Ishikawa (cell line): ENCODE data around the gene KLHDC7A.
A peak's percentile ranks its signal among the peaks of the same experiment; 100 is the strongest.

Experiments
- CEBPB ChIP-seq: IDR thresholded peaks from 2 replicates; pipeline ENCODE4 v1.6.1; 2012
- CREB1 ChIP-seq: IDR thresholded peaks from 2 replicates; pipeline ENCODE4 v1.6.1; 2012; ENCODE audit warnings: low read depth
- EGR1 ChIP-seq: IDR thresholded peaks from 2 replicates; pipeline ENCODE4 v1.6.1; 2012
- EP300 ChIP-seq: IDR thresholded peaks from 2 replicates; pipeline ENCODE4 v1.6.1; 2012; ENCODE audit warnings: borderline replicate concordance
- FOXM1 ChIP-seq: IDR thresholded peaks from 2 replicates; pipeline ENCODE4 v1.6.1; 2012; ENCODE audit warnings: low read depth, borderline replicate concordance
- MAX ChIP-seq: IDR thresholded peaks from 2 replicates; pipeline ENCODE4 v1.6.1; 2012
- NFIC ChIP-seq: IDR thresholded peaks from 2 replicates; pipeline ENCODE4 v1.6.1; 2012
- RAD21 ChIP-seq: IDR thresholded peaks from 2 replicates; pipeline ENCODE4 v1.6.1; 2012; ENCODE audit warnings: low read depth
- REST ChIP-seq: IDR thresholded peaks from 2 replicates; pipeline ENCODE4 v1.6.1; 2012; ENCODE audit warnings: low read depth, mild to moderate bottlenecking
- TAF1 ChIP-seq: IDR thresholded peaks from 2 replicates; pipeline ENCODE4 v1.6.1; 2012; ENCODE audit warnings: low read depth, mild to moderate bottlenecking
- TCF12 ChIP-seq: IDR thresholded peaks from 2 replicates; pipeline ENCODE4 v1.6.1; 2012; ENCODE audit warnings: low read depth
- TEAD4 ChIP-seq: IDR thresholded peaks from 2 replicates; pipeline ENCODE4 v1.6.1; 2012
- USF1 ChIP-seq: IDR thresholded peaks from 2 replicates; pipeline ENCODE4 v1.6.1; 2012
- YY1 ChIP-seq: IDR thresholded peaks from 2 replicates; pipeline ENCODE4 v1.6.1; 2012; ENCODE audit warnings: low read depth
- ZBTB7A ChIP-seq: IDR thresholded peaks from 2 replicates; pipeline ENCODE4 v1.6.1; 2012; ENCODE audit warnings: low read depth

Gene KLHDC7A

GRCh38 chr1:18481190-18481920, 625 bp downstream of the KLHDC7A start:
- TF ChIP-seq USF1 (0 out of 2 replicates have a peak, but pooled peaks have one; percentile 20), ZBTB7A (no peak), TAF1 (no peak), CREB1 (no peak), CEBPB (peak; percentile 41; the same call in 1 of the 2 replicates), MAX (no peak; the same call in none of the 2 replicates), FOXM1 (peak; percentile 14; the same call in 1 of the 2 replicates), YY1 (peak; percentile 55; the same call in 1 of the 2 replicates), EGR1 (no peak), TCF12 (peak; percentile 95), RAD21 (no peak), REST (no peak), NFIC (peak; percentile 85), EP300 (peak; percentile 84), TEAD4 (peak; percentile 68; the same call in 1 of the 2 replicates)

DNA sequence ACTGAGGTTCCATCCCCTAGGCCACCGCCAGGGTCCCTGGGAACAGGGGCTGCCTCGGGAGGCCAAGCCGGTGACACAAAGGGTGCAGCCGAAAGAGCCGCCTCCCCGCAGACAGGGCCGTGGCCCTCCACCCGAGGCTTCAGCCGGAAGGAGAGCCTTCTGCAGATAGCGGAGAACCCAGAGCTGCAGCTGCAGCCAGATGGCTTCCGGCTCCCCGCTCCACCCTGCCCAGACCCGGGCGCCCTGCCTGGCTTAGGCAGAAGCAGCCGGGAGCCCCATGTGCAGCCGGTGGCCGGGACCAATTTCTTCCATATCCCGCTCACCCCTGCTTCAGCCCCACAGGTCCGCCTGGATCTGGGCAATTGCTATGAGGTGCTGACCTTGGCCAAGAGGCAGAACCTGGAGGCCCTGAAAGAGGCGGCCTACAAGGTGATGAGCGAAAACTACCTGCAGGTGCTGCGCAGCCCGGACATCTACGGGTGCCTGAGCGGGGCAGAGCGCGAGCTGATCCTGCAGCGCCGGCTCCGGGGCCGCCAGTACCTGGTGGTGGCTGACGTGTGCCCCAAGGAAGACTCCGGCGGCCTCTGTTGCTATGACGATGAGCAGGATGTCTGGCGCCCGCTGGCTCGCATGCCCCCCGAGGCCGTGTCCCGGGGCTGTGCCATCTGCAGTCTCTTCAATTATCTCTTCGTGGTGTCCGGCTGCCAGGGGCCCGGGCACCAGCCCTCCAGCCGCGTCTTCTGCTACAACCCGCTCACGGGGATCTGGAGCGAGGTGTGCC, 1.4 kb downstream of the KLHDC7A start:
- TF ChIP-seq REST: no peak
- TF ChIP-seq TAF1: no peak
- no peak for TF ChIP-seq YY1
- no peak for TF ChIP-seq CEBPB
- TF ChIP-seq ZBTB7A: no peak
- no peak for TF ChIP-seq NFIC
- no peak for TF ChIP-seq MAX
- no peak for TF ChIP-seq CREB1
- TF ChIP-seq EP300: no peak
- no peak for TF ChIP-seq USF1
- TF ChIP-seq TEAD4: no peak
- no peak for TF ChIP-seq EGR1
- TF ChIP-seq RAD21: no peak
- no peak for TF ChIP-seq FOXM1

- no peak for TF ChIP-seq USF1
Measured at GRCh38 chr1:18482721-18483425, 2.1 kb downstream of the KLHDC7A start.

- TF ChIP-seq CEBPB: no peak
- no peak for TF ChIP-seq ZBTB7A
- TF ChIP-seq NFIC: no peak
- TF ChIP-seq MAX: no peak
- no peak for TF ChIP-seq TAF1
- TF ChIP-seq EGR1: no peak
- no peak for TF ChIP-seq FOXM1
- no peak for TF ChIP-seq USF1
- TF ChIP-seq YY1: no peak
Measured at GRCh38 chr1:18484276-18484675, 3.5 kb downstream of the KLHDC7A start.
